NCI-H1436 (cell line): Measurements from ENCODE around the gene SHH.
"Not testable (repeated sequence)": the region's sequence is repeated elsewhere in the genome, so short reads cannot be mapped to it uniquely, and the experiment has no call there.

ENCODE experiments used
- DNase-seq: peaks from one replicate; lab custom pipeline; 2025; lab: John Stamatoyannopoulos, UW

The SHH gene

GRCh38 chr7:155819186-155819585 lies 6.9 kb upstream of the SHH start:
- DNase-seq: no peak

GRCh38 chr7:155818820-155819168 lies 6.5 kb upstream of the SHH start:
- no peak for DNase-seq

- no peak for DNase-seq
Observed at GRCh38 chr7:155818154-155818819, 6.0 kb upstream of the SHH start.

GRCh38 chr7:155817515-155817914 lies 5.3 kb upstream of the SHH start:
- not testable (repeated sequence) for DNase-seq

GRCh38 chr7:155816996-155817395 lies 4.7 kb upstream of the SHH start:
- DNase-seq: no peak

- DNase-seq: no peak
Observed at GRCh38 chr7:155816192-155816508, 3.9 kb upstream of the SHH start.

GRCh38 chr7:155815332-155816191 lies 3.3 kb upstream of the SHH start:
- DNase-seq: no peak

- no peak for DNase-seq
Observed at GRCh38 chr7:155814316-155815276, 2.3 kb upstream of the SHH start.

GRCh38 chr7:155813546-155814315 lies 1.5 kb upstream of the SHH start:
- no peak for DNase-seq

- no peak for DNase-seq
Observed at GRCh38 chr7:155813125-155813524, 862 bp upstream of the SHH start.

- no peak for DNase-seq
Observed at GRCh38 chr7:155811560-155811894, 736 bp downstream of the SHH start.

GRCh38 chr7:155810770-155811559 lies 1.3 kb downstream of the SHH start:
- DNase-seq: no peak

- DNase-seq: no peak
Observed at GRCh38 chr7:155809947-155810769, 2.1 kb downstream of the SHH start.

GRCh38 chr7:155809332-155809946 lies 2.8 kb downstream of the SHH start:
- DNase-seq: no peak

- DNase-seq: no peak
Observed at GRCh38 chr7:155808549-155809331, 3.5 kb downstream of the SHH start.

- no peak for DNase-seq
Observed at GRCh38 chr7:155807789-155808548, 4.3 kb downstream of the SHH start.

GRCh38 chr7:155807065-155807671 lies 5.1 kb downstream of the SHH start:
- no peak for DNase-seq
